GM18520 (cell line): ENCODE measurements around the gene ACTMAP.
"Not testable (repeated sequence)": the region's sequence is repeated elsewhere in the genome, so short reads cannot be mapped to it uniquely, and the experiment has no call there.

ENCODE experiments used
- ATAC-seq: cut with Tn5 transposase; IDR thresholded peaks from one replicate; pipeline ENCODE4 v1.9.1; 2021; ENCODE audit not compliant: unreplicated experiment

Gene ACTMAP

GRCh38 chr19:40744554-40745401 lies 5.5 kb downstream of the ACTMAP start:
- no peak for ATAC-seq

- ATAC-seq = no peak
These were observed 6.4 kb downstream of the ACTMAP start for GRCh38 chr19:40743926-40744325.

GRCh38 chr19:40742886-40743285 lies 7.4 kb downstream of the ACTMAP start:
- ATAC-seq = no peak

- ATAC-seq = no peak
These were observed 7.8 kb downstream of the ACTMAP start for GRCh38 chr19:40742477-40742876.

GRCh38 chr19:40741527-40742390 lies 8.5 kb downstream of the ACTMAP start:
- ATAC-seq = no peak

GRCh38 chr19:40740747-40741146 lies 9.5 kb downstream of the ACTMAP start:
- ATAC-seq = no peak

- no peak for ATAC-seq
These were observed 10.2 kb downstream of the ACTMAP start for GRCh38 chr19:40739871-40740703.

- no peak for ATAC-seq
These were observed 11.0 kb downstream of the ACTMAP start for GRCh38 chr19:40739030-40739839.

- no peak for ATAC-seq
These were observed 13.1 kb downstream of the ACTMAP start for GRCh38 chr19:40737102-40737644.

- no peak for ATAC-seq
These were observed 13.6 kb downstream of the ACTMAP start for GRCh38 chr19:40736661-40737060.

- no peak for ATAC-seq
These were observed 15.1 kb downstream of the ACTMAP start for GRCh38 chr19:40735013-40735771.

- ATAC-seq = no peak
These were observed 17.1 kb downstream of the ACTMAP start for GRCh38 chr19:40733149-40733548.

GRCh38 chr19:40732304-40732703 lies 18.0 kb downstream of the ACTMAP start:
- not testable (repeated sequence) for ATAC-seq

- ATAC-seq = not testable (repeated sequence)
These were observed 20.2 kb downstream of the ACTMAP start for GRCh38 chr19:40730065-40730464.

- no peak for ATAC-seq
These were observed 24.0 kb downstream of the ACTMAP start for GRCh38 chr19:40726279-40726678.

GRCh38 chr19:40724855-40725254 lies 25.4 kb downstream of the ACTMAP start:
- ATAC-seq = no peak

- no peak for ATAC-seq
These were observed 26.0 kb downstream of the ACTMAP start for GRCh38 chr19:40724315-40724714.

- no peak for ATAC-seq
These were observed 26.5 kb downstream of the ACTMAP start for GRCh38 chr19:40723661-40724254.
